GM21367 (cell line): ENCODE data around the gene ZBTB20.

Source experiments
- ATAC-seq: cut with Tn5 transposase; IDR thresholded peaks from one replicate; pipeline ENCODE4 v1.9.1; 2021; ENCODE audit not compliant: unreplicated experiment

The ZBTB20 gene

GRCh38 chr3:114350690-114351089 lies 796.4 kb downstream of the ZBTB20 start:
- no peak for ATAC-seq

- no peak for ATAC-seq
Observed at GRCh38 chr3:114350271-114350670, 796.8 kb downstream of the ZBTB20 start.

DNA sequence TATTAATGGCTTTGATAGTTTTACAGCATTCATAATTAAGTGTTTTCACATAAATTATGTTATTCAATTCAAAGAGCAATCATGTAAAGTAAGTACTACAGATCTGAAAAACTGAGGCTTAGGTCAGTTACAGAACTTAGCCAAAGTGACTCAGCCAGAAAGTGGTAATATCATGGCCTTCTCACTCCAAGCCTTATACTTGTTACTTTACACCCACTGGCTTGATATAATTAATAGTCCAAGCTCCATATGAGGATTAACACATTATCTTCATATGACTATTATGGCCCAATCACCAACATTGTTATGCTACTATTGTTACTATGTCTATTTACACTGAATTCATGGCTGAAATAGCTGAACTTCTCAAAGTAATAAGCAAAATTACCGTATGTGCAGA lies 802.6 kb downstream of the ZBTB20 start:
- ATAC-seq = no peak

DNA sequence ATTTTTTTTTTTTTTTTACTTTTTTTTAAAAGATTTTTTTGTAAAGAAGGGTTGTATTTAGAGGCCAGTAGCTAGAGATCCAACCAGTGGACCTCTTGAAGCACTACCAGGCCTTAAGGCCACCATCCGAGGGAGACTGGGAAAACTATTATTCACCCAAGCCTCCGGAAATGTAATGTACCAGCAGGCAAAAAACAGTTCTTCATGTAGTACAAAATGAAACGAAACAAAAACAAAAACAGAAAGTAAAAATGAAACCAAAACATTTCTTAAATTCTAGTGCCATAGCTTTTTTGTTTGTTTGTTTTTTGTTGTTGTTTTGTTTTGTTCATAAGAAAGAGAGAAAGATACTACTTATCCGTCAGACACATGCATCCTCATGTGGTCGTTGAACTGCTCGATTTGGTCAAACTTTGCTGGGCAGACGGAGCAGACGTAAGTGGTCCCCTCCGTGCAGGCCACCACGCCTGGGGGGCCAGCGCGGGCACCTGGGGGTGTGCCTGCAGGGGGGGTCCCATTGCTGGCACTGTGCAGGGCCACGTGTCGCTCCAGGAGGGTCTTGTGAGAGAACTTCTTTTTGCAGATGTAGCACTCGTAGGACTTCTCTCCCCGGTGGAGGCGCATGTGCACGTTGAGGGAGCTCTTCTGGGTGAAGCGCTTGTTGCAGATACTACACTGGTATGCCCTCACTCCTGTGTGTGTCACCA lies 808.3 kb downstream of the ZBTB20 start:
- ATAC-seq = no peak

- no peak for ATAC-seq
Observed at GRCh38 chr3:114336857-114337256, 810.2 kb downstream of the ZBTB20 start.

DNA sequence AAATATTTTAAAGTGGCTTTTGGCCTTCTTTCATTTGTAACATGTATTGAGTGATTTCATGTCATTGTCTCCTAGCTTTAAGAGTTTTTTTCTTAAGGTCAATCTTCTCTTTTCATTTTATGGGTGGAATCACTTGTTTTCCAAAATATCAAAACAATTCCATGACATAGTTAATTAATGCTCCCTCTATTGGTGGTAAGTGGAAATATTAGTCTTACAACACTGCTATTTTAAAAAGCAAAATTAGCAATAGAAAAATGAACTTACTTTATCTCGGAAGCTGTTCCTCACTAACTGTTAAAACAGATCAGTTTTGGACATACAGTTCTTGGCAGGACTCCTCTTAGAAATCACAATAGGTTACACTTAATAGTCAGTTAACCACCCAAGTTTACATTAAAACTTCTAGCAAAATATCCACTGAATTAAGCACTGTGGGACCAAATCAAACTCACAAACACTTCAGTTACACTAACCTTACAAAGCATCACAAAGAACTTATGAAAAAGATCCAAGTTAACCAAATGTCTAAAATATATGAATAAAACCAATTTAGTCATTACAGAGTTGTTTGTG lies 810.9 kb downstream of the ZBTB20 start:
- no peak for ATAC-seq

DNA sequence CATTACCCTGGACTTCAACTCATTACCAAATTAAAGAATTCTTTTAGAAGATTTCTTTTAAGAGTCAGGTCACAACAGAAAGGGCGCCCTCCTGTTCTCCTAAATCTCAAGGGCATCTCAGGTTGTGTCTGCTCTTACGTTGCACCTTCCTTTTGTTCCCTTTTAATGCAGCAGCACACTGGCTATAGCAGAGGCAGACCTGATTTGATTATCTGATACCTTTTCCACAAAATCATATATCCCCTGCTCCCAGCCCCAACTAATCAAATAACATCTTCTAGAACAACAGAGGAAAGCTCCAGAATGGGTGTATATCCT lies 813.2 kb downstream of the ZBTB20 start:
- ATAC-seq = no peak

DNA sequence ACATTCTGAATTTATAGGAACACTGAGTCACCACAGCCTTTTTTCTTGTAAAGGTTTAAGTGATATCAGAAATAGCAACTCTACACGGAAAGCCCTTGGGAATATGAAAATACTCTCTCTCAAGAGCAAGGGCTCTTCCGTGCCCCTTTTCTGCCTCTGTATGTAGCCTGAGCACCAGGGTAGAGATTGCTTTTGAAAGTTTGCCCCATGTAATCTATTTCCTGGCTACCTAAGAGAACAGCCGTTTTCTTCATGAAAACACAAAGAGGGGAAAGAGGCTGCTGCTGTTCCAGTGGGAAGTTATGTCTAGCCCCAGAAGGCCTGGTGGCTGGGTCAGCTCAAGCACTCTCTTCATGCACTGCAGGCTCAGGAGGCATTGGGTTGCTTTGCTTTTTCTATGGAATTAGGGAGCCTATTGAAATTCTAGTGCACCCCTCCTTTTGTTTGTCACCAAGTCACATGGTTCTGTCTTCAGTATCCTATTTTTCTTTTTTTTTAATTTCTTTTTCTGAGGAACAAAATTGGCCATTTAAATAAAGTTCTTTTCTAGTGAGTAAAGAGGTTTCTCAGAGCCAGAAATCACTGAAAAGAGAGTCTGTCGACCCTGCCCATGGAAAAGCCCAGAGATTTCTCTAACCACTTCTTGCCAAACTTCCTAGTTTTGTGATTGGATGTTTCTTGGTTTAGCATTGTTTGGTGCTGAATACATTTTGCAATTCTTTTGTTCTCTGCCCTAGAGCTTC lies 813.7 kb downstream of the ZBTB20 start:
- no peak for ATAC-seq

GRCh38 chr3:114332342-114333179 lies 814.5 kb downstream of the ZBTB20 start:
- ATAC-seq = peak; percentile 44

GRCh38 chr3:114331710-114332109 lies 815.4 kb downstream of the ZBTB20 start:
- ATAC-seq = no peak

DNA sequence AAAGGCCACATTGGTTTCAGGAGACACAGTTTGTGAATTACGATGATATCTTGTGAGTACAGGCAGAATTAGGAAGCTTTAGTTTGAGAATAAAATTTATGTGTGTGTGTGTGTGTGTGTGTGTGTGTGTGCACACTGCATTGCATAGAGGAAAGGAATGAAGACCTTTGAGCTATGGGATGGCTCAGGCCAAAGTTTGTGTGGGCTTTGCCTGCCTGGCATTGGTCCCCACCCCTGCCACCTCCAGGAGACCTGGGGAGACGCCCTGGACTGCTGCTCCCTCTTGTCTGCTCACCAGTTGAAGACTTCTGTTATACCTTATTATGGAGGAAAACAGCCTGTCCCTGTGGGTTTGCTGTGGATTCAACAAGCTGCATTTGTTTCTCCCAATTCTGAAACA lies 816.1 kb downstream of the ZBTB20 start:
- no peak for ATAC-seq

DNA sequence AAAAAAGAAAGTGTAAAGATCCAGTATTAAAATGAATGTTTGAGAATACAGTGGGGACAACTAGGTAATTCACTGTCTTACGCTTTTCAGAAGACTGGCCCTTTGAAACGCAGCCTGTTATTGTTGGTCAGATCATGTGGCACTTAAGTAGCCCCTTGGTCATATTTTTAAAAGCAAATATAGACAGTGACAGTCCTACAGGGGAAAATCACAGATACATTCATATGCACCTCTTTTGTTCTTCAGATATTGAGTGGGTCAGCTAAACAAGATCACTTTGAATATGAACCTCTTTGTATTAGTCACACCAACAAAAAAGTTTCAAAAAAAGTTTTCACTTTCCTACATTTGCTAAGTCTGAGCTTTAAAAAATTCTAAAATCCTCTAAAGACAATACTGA lies 817.3 kb downstream of the ZBTB20 start:
- no peak for ATAC-seq

- no peak for ATAC-seq
Observed at GRCh38 chr3:114328345-114328744, 818.7 kb downstream of the ZBTB20 start.

DNA sequence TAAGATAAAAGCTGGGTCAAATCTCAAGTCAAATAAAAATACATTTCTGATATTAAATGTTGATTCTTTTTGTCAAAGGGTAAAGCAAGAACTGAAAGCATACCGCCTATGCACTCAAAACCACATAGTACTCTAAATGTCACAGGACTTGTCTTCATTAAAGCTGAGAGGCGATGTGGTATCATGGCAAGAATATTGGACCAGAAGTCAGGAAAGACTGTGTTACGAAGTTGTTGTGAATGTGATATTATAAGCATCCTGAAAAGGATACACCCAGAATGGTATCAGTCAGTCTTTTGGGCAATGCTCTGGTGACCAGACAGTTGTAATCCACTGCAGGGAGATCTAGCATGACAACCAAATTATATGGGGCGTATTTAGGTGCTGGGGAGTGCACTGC lies 819.4 kb downstream of the ZBTB20 start:
- ATAC-seq = no peak

- no peak for ATAC-seq
Observed at GRCh38 chr3:114323546-114324254, 823.4 kb downstream of the ZBTB20 start.

GRCh38 chr3:114320246-114320645 lies 826.8 kb downstream of the ZBTB20 start:
- no peak for ATAC-seq

DNA sequence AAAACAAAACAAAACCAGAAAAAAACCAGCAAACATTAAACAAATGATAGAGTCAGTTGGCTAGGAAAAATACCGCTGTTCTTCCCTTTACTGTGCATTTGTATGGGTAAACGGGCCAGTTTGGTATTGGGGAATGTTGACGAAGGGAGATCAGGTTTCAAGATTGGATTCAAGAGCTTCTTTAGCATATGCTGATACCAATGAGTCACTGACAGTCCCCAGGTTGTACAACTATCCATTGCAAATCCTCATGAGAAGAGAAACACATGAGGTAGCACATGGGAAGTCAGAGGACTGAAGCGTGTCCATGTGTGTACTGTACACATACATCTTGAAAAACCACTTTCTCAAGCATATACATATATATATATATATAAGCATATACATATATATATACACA lies 827.6 kb downstream of the ZBTB20 start:
- ATAC-seq = no peak

DNA sequence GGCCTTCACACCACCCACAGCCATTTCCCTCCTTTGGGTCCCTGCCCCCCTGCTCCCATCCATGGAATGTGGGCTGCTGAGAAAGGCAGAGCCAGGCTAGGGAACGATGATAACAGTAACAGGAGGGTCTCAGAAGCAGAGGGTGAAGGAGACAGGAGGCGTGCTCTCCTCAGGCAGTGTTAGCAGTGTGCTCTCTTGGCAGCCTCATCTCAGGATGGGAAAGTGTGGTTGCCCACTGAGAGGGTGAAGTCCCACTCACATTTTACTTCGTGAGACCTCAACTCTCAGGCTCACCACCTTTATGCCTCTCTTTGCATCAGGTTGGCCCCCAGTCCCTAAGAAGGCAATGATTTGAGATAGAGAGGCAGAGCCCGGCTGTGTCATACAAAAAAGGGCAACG lies 828.8 kb downstream of the ZBTB20 start:
- ATAC-seq = no peak

- ATAC-seq = no peak
Observed at GRCh38 chr3:114314282-114314681, 832.8 kb downstream of the ZBTB20 start.

- no peak for ATAC-seq
Observed at GRCh38 chr3:114313426-114313825, 833.7 kb downstream of the ZBTB20 start.

GRCh38 chr3:114310695-114311094 lies 836.4 kb downstream of the ZBTB20 start:
- no peak for ATAC-seq
